GM20000 (cell line): ENCODE measurements around the gene VPS51.

Experiments used
- DNase-seq: peaks from one replicate; pipeline ENCODE4 v3.0.0; 2012; ENCODE audit warnings: low spot score
- CTCF ChIP-seq: IDR thresholded peaks from 2 replicates; pipeline ENCODE4 v1.5.1; 2012; ENCODE audit warnings: mild to moderate bottlenecking, control low read depth; ENCODE audit errors: extremely low read depth, missing control alignments

VPS51 gene

GRCh38 chr11:65150509-65151299 is 54.7 kb downstream of the VPS51 start:
- TF ChIP-seq CTCF: no peak
- DNase-seq: peak; percentile 23

- TF ChIP-seq CTCF: no peak
Observed at GRCh38 chr11:65151331-65151899, 55.4 kb downstream of the VPS51 start.

GRCh38 chr11:65152122-65152521 is 56.1 kb downstream of the VPS51 start:
- no peak for TF ChIP-seq CTCF
- no peak for DNase-seq

More at GRCh38 chr11:65151331-65151899, 55.4 kb downstream of the VPS51 start:
- no peak for DNase-seq

- no peak for DNase-seq
- no peak for TF ChIP-seq CTCF
Observed at GRCh38 chr11:65156256-65156655, 60.2 kb downstream of the VPS51 start.

GRCh38 chr11:65156926-65157325 is 60.9 kb downstream of the VPS51 start:
- no peak for DNase-seq
- TF ChIP-seq CTCF: no peak

GRCh38 chr11:65157336-65157735 is 61.3 kb downstream of the VPS51 start:
- no peak for DNase-seq
- TF ChIP-seq CTCF: no peak

GRCh38 chr11:65159012-65159411 is 63.0 kb downstream of the VPS51 start:
- no peak for TF ChIP-seq CTCF
- peak; percentile 56 for DNase-seq
